Fibroblast of skin of left biceps (primary cell): Measurements from ENCODE around the gene RASGEF1C.

ENCODE experiments used
- DNase-seq, 2 experiments: peaks; one replicate each; pipeline ENCODE4 v3.0.0-alpha.2; 2013; ENCODE audit warnings: low read depth in 2 of 2

The RASGEF1C gene

GRCh38 chr5:180119903-180120236, 89.1 kb downstream of the RASGEF1C start:
- DNase-seq = no peak

DNA sequence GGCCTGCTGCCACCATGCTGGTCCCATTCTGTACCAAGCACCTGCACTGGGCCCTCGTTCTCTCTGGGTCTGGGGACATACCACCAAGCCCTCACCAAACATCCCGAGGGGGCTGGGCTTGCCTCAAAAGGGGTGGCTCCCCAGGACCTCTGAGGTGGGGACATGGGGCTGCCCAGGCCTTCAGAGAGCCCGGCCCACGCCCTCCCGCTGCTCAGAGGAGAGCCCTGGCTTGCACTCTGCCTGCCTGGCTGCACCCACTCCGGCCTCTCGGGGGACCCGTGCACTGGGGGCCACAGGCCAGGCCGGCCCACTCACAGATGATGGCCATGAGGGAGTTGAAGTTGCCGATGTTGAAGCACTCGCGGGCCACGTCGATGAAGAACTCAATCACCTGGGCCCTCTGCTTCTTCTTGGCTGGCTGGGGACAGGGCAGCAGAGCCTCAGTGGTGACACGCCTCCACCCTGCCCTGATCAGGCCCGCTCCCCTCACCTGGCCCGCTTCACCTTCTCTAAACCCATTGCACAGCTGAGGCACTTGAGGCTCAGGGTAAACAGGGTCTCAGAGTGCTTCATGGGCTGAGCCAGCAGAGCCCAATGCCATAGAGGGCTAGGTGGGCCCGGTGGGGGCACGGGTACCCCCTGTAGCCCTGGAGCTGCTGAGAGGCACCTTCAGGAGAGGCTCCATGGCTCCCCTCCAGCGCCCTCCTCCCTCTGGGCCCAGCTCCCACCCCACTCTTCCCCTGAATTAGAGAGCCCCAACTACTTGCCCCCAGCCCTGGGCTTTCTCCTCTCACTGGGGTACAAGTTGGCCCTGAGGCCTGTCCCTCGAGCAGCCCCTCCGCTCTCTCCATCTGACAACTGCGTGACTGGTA, 89.7 kb downstream of the RASGEF1C start:
- DNase-seq = no peak

DNA sequence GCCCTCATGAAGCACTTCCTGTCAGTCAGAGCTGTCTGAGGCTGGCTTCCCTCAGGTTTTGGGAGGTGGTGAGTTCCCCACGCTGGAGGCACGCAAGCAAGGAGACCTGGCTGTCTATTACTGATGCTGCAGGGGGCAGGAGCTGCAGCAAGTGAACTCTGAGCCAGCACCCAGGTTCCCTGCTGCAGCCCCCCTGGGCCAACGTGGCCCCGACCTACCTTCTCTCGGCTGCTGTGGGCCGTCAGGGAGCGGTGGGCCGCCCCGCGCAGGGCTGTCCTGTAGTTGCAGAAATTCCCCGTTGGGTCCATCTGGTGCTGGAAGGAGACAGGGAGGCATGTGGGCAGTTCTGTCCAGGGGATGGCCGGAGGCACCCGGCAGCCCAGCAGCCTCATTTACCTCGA, 90.6 kb downstream of the RASGEF1C start:
- DNase-seq = no peak

- no peak for DNase-seq
Observed at GRCh38 chr5:180117000-180117725, 91.8 kb downstream of the RASGEF1C start.

- no peak for DNase-seq
Observed at GRCh38 chr5:180116077-180116999, 92.7 kb downstream of the RASGEF1C start.

- no peak for DNase-seq
Observed at GRCh38 chr5:180115326-180116076, 93.5 kb downstream of the RASGEF1C start.

DNA sequence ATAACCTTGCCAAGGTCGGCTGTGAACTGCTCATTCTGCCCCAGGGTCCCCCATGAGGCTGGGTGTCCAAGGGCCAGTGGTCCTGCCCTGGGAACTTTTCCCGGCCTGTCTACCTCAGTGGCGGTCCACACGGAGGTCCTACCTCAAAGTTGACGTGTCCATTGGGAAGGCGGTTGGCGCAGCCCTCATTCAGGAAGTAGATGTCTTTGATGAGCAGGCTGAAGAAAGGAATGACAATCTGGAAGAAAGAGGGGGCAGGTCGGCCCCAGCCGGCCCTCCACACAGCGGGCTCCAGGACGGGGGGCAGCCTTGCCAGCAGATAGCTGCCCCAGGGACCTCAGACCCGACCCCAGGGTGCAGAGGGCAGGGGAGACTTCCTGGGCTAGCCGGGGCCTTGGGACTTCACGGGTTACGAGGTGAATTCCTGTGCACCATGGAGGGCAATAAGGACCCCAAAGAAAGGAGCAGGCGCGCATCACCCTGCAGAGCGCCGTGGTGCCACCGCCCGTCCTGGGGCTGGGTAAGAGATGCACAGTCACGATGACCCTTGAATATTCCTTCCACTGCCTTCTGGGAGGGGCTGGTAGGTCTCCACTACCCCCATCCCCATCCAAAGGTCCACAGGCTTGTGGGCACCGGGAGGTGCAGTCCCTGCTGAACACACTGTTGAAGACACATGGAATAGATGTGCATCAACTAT, 94.6 kb downstream of the RASGEF1C start:
- DNase-seq = no peak

DNA sequence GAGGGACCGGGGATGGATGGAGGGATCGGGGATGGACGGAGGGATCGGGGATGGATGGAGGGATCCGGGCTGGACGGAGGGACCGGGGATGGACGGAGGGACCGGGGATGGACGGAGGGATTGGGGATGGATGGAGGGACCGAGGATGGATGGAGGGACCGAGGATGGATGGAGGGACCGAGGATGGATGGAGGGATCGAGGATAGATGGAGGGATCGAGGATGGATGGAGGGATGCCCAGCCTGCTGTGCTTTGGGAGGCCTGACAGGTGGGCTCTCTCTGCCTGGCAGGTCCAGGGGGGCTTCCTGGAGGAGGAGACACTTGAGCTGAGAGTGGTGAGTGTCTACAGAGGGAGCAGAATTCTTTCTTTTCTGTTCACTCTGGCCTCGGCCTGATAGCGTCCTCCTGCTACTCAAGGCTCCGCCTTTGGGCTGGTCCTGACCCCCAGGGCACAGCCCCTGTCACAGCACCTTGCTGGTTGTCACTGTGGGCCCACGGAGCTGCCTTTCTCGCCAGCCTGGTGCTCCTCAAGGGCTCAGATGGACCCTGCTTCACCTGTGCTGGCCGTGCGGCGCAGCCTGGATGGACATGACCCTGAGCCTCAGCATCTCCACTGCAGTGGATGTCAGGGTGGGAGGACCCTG, 95.2 kb downstream of the RASGEF1C start:
- DNase-seq = no peak

- DNase-seq = no peak
Observed at GRCh38 chr5:180112181-180112861, 96.7 kb downstream of the RASGEF1C start.

DNA sequence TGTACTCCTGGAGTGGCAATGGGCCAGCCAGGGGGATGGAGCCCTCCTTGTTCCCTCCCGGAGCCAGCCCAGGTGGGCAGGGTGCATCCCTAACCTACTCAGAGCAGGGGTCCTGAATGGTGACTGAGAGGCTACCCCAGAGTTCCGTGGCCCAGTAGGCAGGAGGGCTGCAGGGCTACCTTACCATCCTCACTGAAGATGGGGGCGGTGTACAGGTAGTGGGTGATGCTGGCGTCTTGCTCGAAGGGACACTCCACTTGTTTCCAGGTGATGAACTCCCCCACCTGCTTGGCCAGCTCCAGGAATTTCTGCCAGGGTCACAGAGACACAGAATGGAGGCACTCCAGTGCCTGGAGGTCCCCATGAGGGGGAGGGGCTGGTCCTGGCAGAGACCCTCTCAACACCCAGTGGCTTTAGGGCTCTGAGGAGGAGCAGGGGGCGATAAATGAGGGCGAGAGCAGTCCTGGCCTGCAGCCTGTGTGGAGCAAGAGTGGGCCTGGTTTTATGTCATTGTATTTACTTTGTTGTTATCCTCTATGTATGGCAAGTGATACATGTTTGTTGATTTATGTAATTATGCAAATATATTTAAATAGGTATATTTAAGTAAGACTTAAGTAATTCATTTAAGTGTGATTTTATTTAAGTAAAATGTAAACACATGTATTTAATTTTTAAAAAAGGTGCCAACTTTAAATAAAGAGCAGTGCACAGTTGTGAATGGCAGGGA, 97.6 kb downstream of the RASGEF1C start:
- DNase-seq = no peak

DNA sequence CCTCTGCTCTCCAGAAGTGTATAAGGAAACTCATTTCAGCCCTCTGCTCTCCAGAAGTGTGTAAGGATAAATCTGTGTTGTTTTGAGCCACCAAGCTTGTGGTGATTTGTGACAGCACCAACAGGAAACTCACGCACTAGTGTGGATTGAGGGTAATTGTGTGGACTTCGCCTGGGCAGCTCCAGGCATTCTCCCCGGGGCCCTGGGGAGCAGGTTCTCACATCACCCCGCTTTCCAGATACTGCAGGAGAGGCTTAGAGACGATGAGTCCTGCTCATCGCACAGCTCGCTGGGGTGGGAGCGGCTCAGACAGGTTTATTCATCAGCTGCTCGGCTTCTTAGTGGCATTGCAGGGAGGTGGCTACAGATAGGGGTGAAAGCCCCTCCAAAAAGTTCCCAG, 99.1 kb downstream of the RASGEF1C start:
- DNase-seq = no peak

DNA sequence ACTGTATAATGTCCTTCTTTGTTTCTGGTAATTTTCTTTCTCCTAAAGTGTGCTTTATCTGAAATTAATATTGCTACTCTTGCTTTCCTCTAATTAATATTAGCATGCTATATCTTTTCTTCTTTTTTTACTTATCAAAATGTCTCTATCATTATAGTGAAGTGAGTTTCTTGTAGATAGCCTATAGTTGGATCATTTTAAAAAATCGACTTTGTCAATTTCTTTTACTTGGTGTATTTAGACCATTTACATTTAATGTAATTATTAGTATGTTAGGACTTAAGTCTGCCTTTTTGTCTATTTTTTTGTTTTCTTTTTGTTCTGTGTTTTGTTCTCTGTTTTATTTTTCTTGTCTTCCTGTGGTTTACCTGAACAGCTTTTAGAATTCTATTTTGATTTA, 102.0 kb downstream of the RASGEF1C start:
- DNase-seq = no peak

DNA sequence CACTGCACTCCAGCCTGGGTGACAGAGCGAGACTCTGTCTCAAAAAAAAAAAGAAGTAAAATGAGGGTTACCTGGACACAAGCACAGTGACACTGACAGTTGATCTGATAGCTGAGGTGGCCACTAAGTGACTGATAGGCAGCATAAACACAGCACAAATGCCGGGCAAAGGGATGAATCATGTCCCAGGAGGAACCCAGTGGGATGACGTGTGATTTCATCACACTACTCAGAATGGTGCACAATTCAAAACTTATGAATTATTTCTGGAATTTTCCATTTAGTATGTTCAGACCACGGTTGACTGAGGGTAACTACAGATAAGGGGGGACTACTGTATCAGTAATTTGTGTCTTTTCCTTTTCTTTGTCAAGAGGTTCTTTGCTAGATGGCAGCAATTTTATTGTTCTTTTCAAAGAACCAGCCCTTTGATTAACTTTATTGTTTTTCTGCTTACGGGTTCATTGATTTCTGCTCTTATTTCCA, 103.1 kb downstream of the RASGEF1C start:
- DNase-seq = no peak

GRCh38 chr5:180104168-180104530, 104.9 kb downstream of the RASGEF1C start:
- DNase-seq = no peak

GRCh38 chr5:180103487-180104167, 105.4 kb downstream of the RASGEF1C start:
- DNase-seq = no peak

GRCh38 chr5:180102636-180103035, 106.4 kb downstream of the RASGEF1C start:
- no peak for DNase-seq

GRCh38 chr5:180101451-180102105, 107.4 kb downstream of the RASGEF1C start:
- DNase-seq = no peak
